WTC11 (cell line): ENCODE data around the gene ZFY.

ENCODE experiments used
- GABPB1 ChIP-seq: sonication (generic); formaldehyde crosslinking; IDR thresholded peaks from 2 replicates; pipeline ENCODE4 v1.8.1; 2023; ENCODE audit warnings: mild to moderate bottlenecking, missing genetic modification reagents
- NR1H2 ChIP-seq: sonication (generic); formaldehyde crosslinking; IDR thresholded peaks from 2 replicates; pipeline ENCODE4 v1.9.0; 2021; ENCODE audit warnings: mild to moderate bottlenecking, moderate library complexity, missing genetic modification reagents
- TF ChIP-seq, protein P1 (sequence below): sonication (generic); formaldehyde crosslinking; IDR thresholded peaks from 2 replicates; pipeline ENCODE4 v1.8.0; 2022; ENCODE audit warnings: mild to moderate bottlenecking, missing genetic modification reagents

DNA sequence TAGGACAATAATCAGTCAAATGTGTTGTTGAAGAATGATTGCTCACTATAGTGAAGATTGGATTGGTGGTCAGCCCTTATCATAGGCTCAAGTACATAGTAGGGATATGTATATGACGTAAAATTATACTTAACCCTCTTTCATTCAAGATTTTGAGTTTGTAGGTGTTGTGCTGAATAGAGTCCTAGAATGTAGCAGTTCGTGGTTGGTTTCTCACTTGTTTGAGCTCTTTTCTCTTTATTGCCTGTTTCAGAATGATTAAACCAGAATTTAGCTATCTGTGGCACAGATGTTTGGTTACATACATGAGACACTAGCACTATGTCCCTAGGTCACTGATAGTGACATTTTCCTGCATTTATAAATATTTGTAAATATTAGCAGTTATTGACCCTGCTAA lies 15.5 kb downstream of the ZFY start:
- TF ChIP-seq, protein P1, sequence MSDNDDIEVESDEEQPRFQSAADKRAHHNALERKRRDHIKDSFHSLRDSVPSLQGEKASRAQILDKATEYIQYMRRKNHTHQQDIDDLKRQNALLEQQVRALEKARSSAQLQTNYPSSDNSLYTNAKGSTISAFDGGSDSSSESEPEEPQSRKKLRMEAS (CRISPR knock-in tag) = no peak
- TF ChIP-seq NR1H2 (no peak), GABPB1 (CRISPR knock-in tag) (no peak)
